Keratinocyte (primary cell): ENCODE data around the gene CXADR.

Experiments used
- EZH2 ChIP-seq: IDR thresholded peaks from one replicate; pipeline ENCODE4 v1.6.1; 2012; ENCODE audit warnings: inconsistent platforms, mild to moderate bottlenecking, low read length, moderate library complexity
- TF ChIP-seq, protein P1 (sequence below), 3 experiments: IDR thresholded peaks in 1 of 3; conservative IDR thresholded peaks in 1 of 3; optimal IDR thresholded peaks in 1 of 3; 2 replicates in 2 of 3; 3 replicates in 1 of 3; pipeline versions ENCODE3 to v1.5.1; 2011; ENCODE audit warnings: low read length in 3 of 3, mild to moderate bottlenecking in 3 of 3, moderate library complexity in 2 of 3, control low read depth in 1 of 3, inconsistent platforms in 1 of 3; ENCODE audit not compliant: insufficient read depth in 2 of 3; ENCODE audit errors: extremely low read depth in 1 of 3

DNA sequence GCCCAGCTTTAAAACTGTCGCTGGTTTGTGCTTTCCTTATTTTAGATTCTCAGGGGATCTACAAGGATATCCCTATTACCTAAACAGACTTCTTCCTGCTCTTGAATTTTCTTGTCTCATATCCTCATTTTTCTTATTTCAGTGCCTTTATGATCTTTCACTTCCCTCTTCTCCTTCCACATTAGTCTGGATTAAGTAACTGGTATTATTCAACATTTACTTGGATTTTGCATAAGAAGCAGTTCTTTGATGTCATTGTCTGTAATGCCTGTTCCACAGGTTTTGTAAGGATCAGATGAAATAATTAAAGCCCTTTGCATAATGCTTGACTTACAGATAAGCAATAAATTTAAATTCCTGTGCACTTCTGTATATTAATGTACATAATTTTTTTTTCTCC lies 26.5 kb downstream of the CXADR start:
- TF ChIP-seq, protein P1, sequence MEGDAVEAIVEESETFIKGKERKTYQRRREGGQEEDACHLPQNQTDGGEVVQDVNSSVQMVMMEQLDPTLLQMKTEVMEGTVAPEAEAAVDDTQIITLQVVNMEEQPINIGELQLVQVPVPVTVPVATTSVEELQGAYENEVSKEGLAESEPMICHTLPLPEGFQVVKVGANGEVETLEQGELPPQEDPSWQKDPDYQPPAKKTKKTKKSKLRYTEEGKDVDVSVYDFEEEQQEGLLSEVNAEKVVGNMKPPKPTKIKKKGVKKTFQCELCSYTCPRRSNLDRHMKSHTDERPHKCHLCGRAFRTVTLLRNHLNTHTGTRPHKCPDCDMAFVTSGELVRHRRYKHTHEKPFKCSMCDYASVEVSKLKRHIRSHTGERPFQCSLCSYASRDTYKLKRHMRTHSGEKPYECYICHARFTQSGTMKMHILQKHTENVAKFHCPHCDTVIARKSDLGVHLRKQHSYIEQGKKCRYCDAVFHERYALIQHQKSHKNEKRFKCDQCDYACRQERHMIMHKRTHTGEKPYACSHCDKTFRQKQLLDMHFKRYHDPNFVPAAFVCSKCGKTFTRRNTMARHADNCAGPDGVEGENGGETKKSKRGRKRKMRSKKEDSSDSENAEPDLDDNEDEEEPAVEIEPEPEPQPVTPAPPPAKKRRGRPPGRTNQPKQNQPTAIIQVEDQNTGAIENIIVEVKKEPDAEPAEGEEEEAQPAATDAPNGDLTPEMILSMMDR (optimal IDR thresholded peaks at IDR 0.05 in 1 of 3, IDR thresholded peaks at IDR 0.05 in 1 of 3, conservative IDR thresholded peaks at IDR 0.05 in 1 of 3; ENCODE audit: extremely low read depth in 1 of 3, insufficient read depth in 2 of 3, low read length in 3 of 3) = no peak
- no peak for TF ChIP-seq EZH2
